Spinal cord (tissue), 10 donors: ENCODE data around the gene KCNN2. TPM values are rescaled to one million over a fixed set of nuclear protein-coding genes. Genes with fewer than 3 reads are reported as not detected.

Experiments
- DNase-seq, 6 donors: peaks; one replicate each; pipeline versions ENCODE4 v3.0.0 to v3.0.0-alpha.2; 2013 to 2015; ENCODE audit warnings: low spot score in 6 of 6, low read depth in 4 of 6
- H3K27ac ChIP-seq: one replicate; pipeline ENCODE4 v1.5.1; 2013; ENCODE audit warnings: low read depth, low read length, control low read depth
- H3K27me3 ChIP-seq: one replicate; pipeline ENCODE4 v1.6.1; 2013; ENCODE audit warnings: low read length; ENCODE audit not compliant: control insufficient read depth, insufficient read depth
- H3K36me3 ChIP-seq: one replicate; pipeline ENCODE4 v1.6.1; 2013; ENCODE audit warnings: low read length; ENCODE audit not compliant: control insufficient read depth, insufficient read depth
- H3K4me1 ChIP-seq: one replicate; pipeline ENCODE4 v1.6.1; 2013; ENCODE audit warnings: low read length; ENCODE audit not compliant: control insufficient read depth, insufficient read depth
- H3K4me3 ChIP-seq: one replicate; pipeline ENCODE4 v1.5.1; 2013; ENCODE audit warnings: low read depth, low read length, control low read depth
- H3K9me3 ChIP-seq: one replicate; pipeline ENCODE4 v1.6.1; 2013; ENCODE audit warnings: low read length; ENCODE audit not compliant: control insufficient read depth, insufficient read depth
- WGBS: methylation state at CpG from one replicate; pipeline ENCODE4 v1.1.5; 2013; ENCODE audit warnings: missing lambda C conversion rate; ENCODE audit not compliant: insufficient coverage; 5-methylcytosine and 5-hydroxymethylcytosine counted together
- polyA plus RNA-seq, 2 donors: library from polyadenylated mRNA; unstranded; fragments of 120-200 nt; gene quantifications; one replicate each; pipeline ENCODE4 v1.2.1, GENCODE V29; 2013; ENCODE audit not compliant: insufficient read length in 2 of 2
- total RNA-seq, 2 donors: library from RNA; depleted of rRNA in 1 of 2; stranded (reverse); fragments of 120-200 nt in 1 of 2; fragments of >200 nt in 1 of 2; gene quantifications; one replicate each; pipeline versions ENCODE4 v1.2.3 to v1.2.4, GENCODE V29; 2013 to 2014
- donor health status: healthy.

KCNN2 gene
- total and polyA plus RNA-seq, 4 donors = 7.3 to 27.2 (median 20.0) TPM

GRCh38 chr5:114380721-114381120 is 18.9 kb downstream of the KCNN2 start:
- Histone ChIP-seq H3K4me1 (no peaks in the 10 kb centered on the region), H3K27me3 (no peaks in the 10 kb centered on the region), H3K27ac (no peak overlapping the region), H3K9me3 (no peaks in the 10 kb centered on the region), H3K36me3 (no peaks in the 10 kb centered on the region), H3K4me3 (no peak overlapping the region)
- DNase-seq = no peak
- 79% methylated on average over 3 of the region's 5 CpGs for WGBS

GRCh38 chr5:114387433-114387832 is 25.6 kb downstream of the KCNN2 start:
- WGBS = no CpG with 5 or more reads among the region's 1 CpG
- peak; percentile 44 to 83 (median 58) for DNase-seq
- Histone ChIP-seq H3K27me3 (no peaks in the 10 kb centered on the region), H3K9me3 (no peaks in the 10 kb centered on the region), H3K27ac (peak overlapping the region; percentile 80), H3K4me1 (no peaks in the 10 kb centered on the region), H3K4me3 (no peak overlapping the region), H3K36me3 (no peaks in the 10 kb centered on the region)

GRCh38 chr5:114390431-114390830 is 28.6 kb downstream of the KCNN2 start:
- H3K9me3 ChIP-seq = no peaks in the 10 kb centered on the region

GRCh38 chr5:114391321-114391720 is 29.5 kb downstream of the KCNN2 start:
- no peaks in the 10 kb centered on the region for H3K27me3 ChIP-seq
- H3K4me3 ChIP-seq = no peak overlapping the region
- no peaks in the 10 kb centered on the region for H3K36me3 ChIP-seq
- no peak overlapping the region for H3K27ac ChIP-seq
- no CpG with 5 or more reads among the region's 1 CpG for WGBS
- no peak for DNase-seq
- no peaks in the 10 kb centered on the region for H3K9me3 ChIP-seq
- no peaks in the 10 kb centered on the region for H3K4me1 ChIP-seq

More at GRCh38 chr5:114390431-114390830, 28.6 kb downstream of the KCNN2 start:
- Histone ChIP-seq H3K27ac (no peak overlapping the region), H3K4me3 (no peak overlapping the region), H3K36me3 (no peaks in the 10 kb centered on the region), H3K27me3 (no peaks in the 10 kb centered on the region), H3K4me1 (no peaks in the 10 kb centered on the region)
- no peak for DNase-seq
- WGBS = no CpG with 5 or more reads among the region's 1 CpG

GRCh38 chr5:114393159-114393558 is 31.3 kb downstream of the KCNN2 start:
- WGBS = no CpG with 5 or more reads among the region's 1 CpG
- Histone ChIP-seq H3K27me3 (no peaks in the 10 kb centered on the region), H3K4me1 (no peaks in the 10 kb centered on the region), H3K36me3 (no peaks in the 10 kb centered on the region), H3K9me3 (peaks cover 2% of the 10 kb centered on the region), H3K27ac (no peak overlapping the region), H3K4me3 (no peak overlapping the region)
- no peak for DNase-seq

GRCh38 chr5:114402206-114402605 is 40.3 kb downstream of the KCNN2 start:
- H3K27me3 ChIP-seq = no peaks in the 10 kb centered on the region
- 62% methylated on average over 1 of the region's 1 CpG for WGBS
- DNase-seq = no peak
- peaks cover 2% of the 10 kb centered on the region for H3K9me3 ChIP-seq
- no peak overlapping the region for H3K4me3 ChIP-seq
- H3K27ac ChIP-seq = no peak overlapping the region
- H3K4me1 ChIP-seq = no peaks in the 10 kb centered on the region
- no peaks in the 10 kb centered on the region for H3K36me3 ChIP-seq

- H3K9me3 ChIP-seq = no peaks in the 10 kb centered on the region
- no peak for DNase-seq
- no peaks in the 10 kb centered on the region for H3K27me3 ChIP-seq
- no peak overlapping the region for H3K4me3 ChIP-seq
- WGBS = 100% methylated on average over 1 of the region's 3 CpGs
- no peak overlapping the region for H3K27ac ChIP-seq
- H3K4me1 ChIP-seq = no peaks in the 10 kb centered on the region
- no peaks in the 10 kb centered on the region for H3K36me3 ChIP-seq
Measured at GRCh38 chr5:114407783-114408182, 45.9 kb downstream of the KCNN2 start.

GRCh38 chr5:114408847-114409246 is 47.0 kb downstream of the KCNN2 start:
- Histone ChIP-seq H3K27me3 (no peaks in the 10 kb centered on the region), H3K4me1 (no peaks in the 10 kb centered on the region), H3K9me3 (no peaks in the 10 kb centered on the region), H3K36me3 (no peaks in the 10 kb centered on the region), H3K4me3 (no peak overlapping the region), H3K27ac (no peak overlapping the region)
- WGBS = 100% methylated on average over 1 of the region's 3 CpGs
- DNase-seq = no peak

- no peaks in the 10 kb centered on the region for H3K9me3 ChIP-seq
- no peaks in the 10 kb centered on the region for H3K27me3 ChIP-seq
- WGBS = 80% methylated on average over 2 of the region's 3 CpGs
- no peak overlapping the region for H3K27ac ChIP-seq
- H3K36me3 ChIP-seq = no peaks in the 10 kb centered on the region
- H3K4me1 ChIP-seq = no peaks in the 10 kb centered on the region
- no peak overlapping the region for H3K4me3 ChIP-seq
- DNase-seq = no peak
Measured at GRCh38 chr5:114411380-114411931, 49.6 kb downstream of the KCNN2 start.

- Histone ChIP-seq H3K4me3 (no peak overlapping the region), H3K27ac (no peak overlapping the region), H3K27me3 (no peaks in the 10 kb centered on the region), H3K36me3 (no peaks in the 10 kb centered on the region), H3K9me3 (no peaks in the 10 kb centered on the region), H3K4me1 (no peaks in the 10 kb centered on the region)
- no CpG with 5 or more reads among the region's 1 CpG for WGBS
- DNase-seq = no peak
Measured at GRCh38 chr5:114412510-114413171, 50.8 kb downstream of the KCNN2 start.
